DMS79 treated with DMSO at 0.1 percent for 48 hours (cell line): ENCODE results near the gene MRPL11.

Experiments
- DNase-seq: peaks from one replicate; lab custom pipeline; 2025; lab: John Stamatoyannopoulos, UW

Gene MRPL11

GRCh38 chr11:66388780-66389386, 49.8 kb downstream of the MRPL11 start:
- DNase-seq, result peak; percentile 49

GRCh38 chr11:66386171-66387069, 52.2 kb downstream of the MRPL11 start:
- peak; percentile 90 for DNase-seq
